Ovary (tissue), 9 donors: ENCODE results near the gene STK38. TPM values are rescaled to one million over a fixed set of nuclear protein-coding genes. Genes with fewer than 3 reads are reported as not detected.

ENCODE experiments used
- DNase-seq, 5 donors: peaks; one replicate each; pipeline ENCODE4 v3.0.0-alpha.2; 2019 to 2020
- H3K27ac ChIP-seq, 2 donors: fragments of 200-600 bp; one replicate each; pipeline versions ENCODE4 v1.5.1 to v1.8.0; 2019 to 2022
- H3K27me3 ChIP-seq: fragments of 200-600 bp; one replicate; pipeline ENCODE4 v1.8.0; 2022
- H3K36me3 ChIP-seq: fragments of 200-600 bp; sonication (generic); one replicate; pipeline ENCODE4 v1.5.1; 2019
- H3K4me1 ChIP-seq: one replicate; pipeline ENCODE4 v1.8.1; 2013; ENCODE audit warnings: mild to moderate bottlenecking, moderate library complexity; ENCODE audit not compliant: insufficient read depth
- H3K4me3 ChIP-seq: fragments of 200-600 bp; sonication (generic); one replicate; pipeline ENCODE4 v1.5.1; 2017
- H3K9me3 ChIP-seq, 2 donors: fragments of 200-600 bp in 1 of 2; sonication (generic) in 1 of 2; one replicate each; pipeline versions ENCODE4 v1.5.1 to v1.8.1; 2013 to 2019; ENCODE audit warnings: mild to moderate bottlenecking in 1 of 2, moderate library complexity in 1 of 2
- CTCF ChIP-seq, 3 donors: fragments of 450-650 bp in 2 of 3; fragments of 200-600 bp in 1 of 3; IDR thresholded peaks; one replicate each; pipeline versions ENCODE4 v1.5.1 to v1.8.0; 2016 to 2022; ENCODE audit warnings: antibody characterized with exemption in 3 of 3, mild to moderate bottlenecking in 1 of 3
- EP300 ChIP-seq: sonication (generic); formaldehyde crosslinking; IDR thresholded peaks from one replicate; pipeline ENCODE4 v1.6.1; 2017; ENCODE audit warnings: antibody characterized with exemption
- POLR2A ChIP-seq: fragments of 450-650 bp; IDR thresholded peaks from one replicate; pipeline ENCODE4 v1.6.1; 2017; ENCODE audit warnings: antibody characterized with exemption, mild to moderate bottlenecking, moderate library complexity
- WGBS, 3 donors: extraction: QIAGEN DNeasy Blood & Tissue Kit in 1 of 3; methylation state at CpG; one replicate each; pipeline versions ENCODE4 v1.1.5 to v1.1.7; 2013 to 2017; 5-methylcytosine and 5-hydroxymethylcytosine counted together
- intact Hi-C, 4 donors: fragments of 100-400 bp; cut with DNase I; formaldehyde crosslinking; loops; one replicate each; pipeline versions ENCODE4 v1.11.0 to v1.15.1; 2022 to 2023
- polyA plus RNA-seq, 2 donors: library from polyadenylated mRNA; stranded (reverse); fragments of 200-250 nt in 1 of 2; fragments of 350-450 nt in 1 of 2; fragmentation: Illumina TruSeq in 1 of 2; extraction: RNeasy Lipid Tissue Mini Kit (QIAGEN cat#74804) in 1 of 2; gene quantifications; one replicate each; pipeline ENCODE4 v1.2.3, GENCODE V29; 2013 to 2014
- total RNA-seq, 7 donors: library from RNA; depleted of rRNA in 2 of 7; stranded (reverse); fragments of >200 nt in 2 of 7; fragmentation: NEBNext Ultra II Directional in 3 of 7; extraction: Animal tissue kit (Norgen Biotek cat#: 25700) in 3 of 7; gene quantifications; one replicate each; pipeline versions ENCODE4 v1.1.0 to v1.2.4, GENCODE V29; 2016 to 2023
- donor health status: DM: no; HTN: no; CAD: no; lungs with moderate emphysema.
- donor health status: DM: no; HTN: no; CAD: no.
- donor health status: Bipolar disorder and iron deficiency.
- donor health status: DM: yes; HTN: yes; CAD: no.
- donor health status: DM: no; HTN: no; CAD: no.
- donor health status: DM: yes; HTN: yes; CAD: no.

The STK38 gene
- total and polyA plus RNA-seq, 9 donors, result 8.9 to 35.4 (median 15.5) TPM

DNA sequence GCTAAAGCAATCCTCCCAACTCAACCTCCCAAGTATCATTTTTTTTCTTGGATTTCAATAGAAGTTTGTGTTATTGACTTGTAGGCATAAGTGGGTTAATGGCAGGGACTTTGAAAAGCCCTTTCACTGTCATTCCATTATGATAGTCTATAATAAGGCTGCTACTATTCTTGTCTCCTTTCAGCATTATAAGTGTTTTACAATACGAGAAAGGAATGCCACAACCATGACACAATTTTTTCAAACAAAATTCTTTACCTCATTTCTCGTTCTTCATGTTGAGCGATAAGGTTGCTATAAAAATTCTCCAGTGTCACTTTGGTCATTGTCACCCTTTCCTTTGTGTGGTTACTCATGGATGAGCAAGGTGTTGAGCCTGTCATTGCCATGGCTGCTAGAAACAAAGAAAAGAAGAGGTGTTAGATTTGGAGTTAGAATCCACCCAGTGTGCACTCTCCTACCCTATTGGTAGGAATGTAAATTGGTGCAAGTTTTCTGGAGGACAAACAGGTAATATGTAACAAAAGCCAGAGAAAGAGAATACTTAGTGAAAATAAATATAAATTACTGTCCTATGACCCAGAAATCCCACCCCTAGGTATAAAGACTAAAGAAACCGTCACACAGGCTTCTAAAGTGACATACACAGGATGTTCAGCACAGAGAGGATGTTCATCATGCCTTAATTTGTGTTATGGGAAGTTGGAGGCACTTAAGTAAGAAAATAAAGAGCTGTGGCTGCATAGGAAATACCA is 7.3 kb downstream of the STK38 start:
- H3K27ac ChIP-seq, result no peak overlapping the region
- no peaks in the 10 kb centered on the region for H3K27me3 ChIP-seq
- H3K36me3 ChIP-seq, result no peaks in the 10 kb centered on the region
- TF ChIP-seq POLR2A (no peak), EP300 (no peak), CTCF (IDR thresholded peaks at IDR 0.05) (no peak)
- no peak for DNase-seq
- no peak overlapping the region for H3K4me3 ChIP-seq
- WGBS, 3 donors, result 94 to 95% (median 94%) methylated on average over 4 of the region's 4 CpGs
- no peaks in the 10 kb centered on the region for H3K9me3 ChIP-seq
- H3K4me1 ChIP-seq, result peaks cover 9% of the 10 kb centered on the region
- intact Hi-C loops, result loop anchor here in 1 of 4 donors (5.0 to 10.0 kb wide), 2 partner anchors 43 to 95 kb away; partner anchors contain the start of genes KCTD20 and PXT1

GRCh38 chr6:36536873-36537547 is 10.3 kb downstream of the STK38 start:
- no peak for TF ChIP-seq POLR2A
- TF ChIP-seq CTCF (IDR thresholded peaks at IDR 0.05), result no peak
- TF ChIP-seq EP300, result no peak
- Histone ChIP-seq H3K27ac (no peak overlapping the region), H3K4me1 (no peaks in the 10 kb centered on the region), H3K27me3 (no peaks in the 10 kb centered on the region), H3K4me3 (no peak overlapping the region), H3K36me3 (no peaks in the 10 kb centered on the region), H3K9me3 (no peaks in the 10 kb centered on the region)
- intact Hi-C loops, result no loop called here
- DNase-seq, result no peak
- 30 to 53% (median 42%) methylated on average over 3 of the region's 3 CpGs for WGBS, 3 donors

GRCh38 chr6:36533321-36533720 is 14.0 kb downstream of the STK38 start:
- 6 to 22% (median 6%) methylated on average over 1 of the region's 1 CpG for WGBS, 3 donors
- intact Hi-C loops, result no loop called here
- Histone ChIP-seq H3K4me1 (peaks cover 1% of the 10 kb centered on the region), H3K27ac (no peak overlapping the region), H3K4me3 (no peak overlapping the region), H3K9me3 (no peaks in the 10 kb centered on the region), H3K27me3 (no peaks in the 10 kb centered on the region), H3K36me3 (no peaks in the 10 kb centered on the region)
- DNase-seq, result no peak
- TF ChIP-seq POLR2A (no peak), EP300 (no peak), CTCF (IDR thresholded peaks at IDR 0.05) (no peak)

- no peak for DNase-seq
- H3K27me3 ChIP-seq, result no peaks in the 10 kb centered on the region
- H3K27ac ChIP-seq, result no peak overlapping the region
- H3K4me1 ChIP-seq, result peaks cover 1% of the 10 kb centered on the region
- H3K9me3 ChIP-seq, result no peaks in the 10 kb centered on the region
- intact Hi-C loops, result no loop called here
- H3K36me3 ChIP-seq, result no peaks in the 10 kb centered on the region
- no peak for TF ChIP-seq CTCF (IDR thresholded peaks at IDR 0.05)
- H3K4me3 ChIP-seq, result no peak overlapping the region
- WGBS, 3 donors, result 77 to 97% (median 95%) methylated on average over 2 of the region's 2 CpGs
These were observed 21.2 kb downstream of the STK38 start for GRCh38 chr6:36526066-36526465.
